Activated T-helper 2 cell treated with anti-CD3 and anti-CD28 coated beads, Interferon-gamma antibody, Interleukin-2, Interleukin-4, amounts not matched to agents 10 μg/mL and 5 μg/mL and 100 μg/mL, durations not matched to agents 14 hours and 24 hours and 36 hours (primary cell): ENCODE results near the gene PDE4B. TPM values are rescaled to one million over a fixed set of nuclear protein-coding genes. Genes with fewer than 3 reads are reported as not detected.
A peak's percentile ranks its signal among the peaks of the same experiment; 100 is the strongest.

Source experiments
- DNase-seq: peaks from one replicate; pipeline ENCODE4 v3.0.0; 2021; ENCODE audit warnings: low spot score
- H3K27ac Mint-ChIP-seq: one replicate; pipeline ENCODE4 v1.8.0; 2021; ENCODE audit warnings: mixed read lengths
- H3K27me3 Mint-ChIP-seq: one replicate; pipeline ENCODE4 v1.8.0; 2021; ENCODE audit warnings: low read depth, mixed read lengths
- H3K36me3 Mint-ChIP-seq: one replicate; pipeline ENCODE4 v1.8.0; 2021; ENCODE audit warnings: low read depth, mixed read lengths
- H3K4me1 Mint-ChIP-seq: one replicate; pipeline ENCODE4 v1.8.0; 2021; ENCODE audit warnings: low read depth, mixed read lengths
- H3K4me3 Mint-ChIP-seq: one replicate; pipeline ENCODE4 v1.8.0; 2021; ENCODE audit warnings: low read depth, mild to moderate bottlenecking, moderate library complexity, mixed read lengths
- H3K9me3 Mint-ChIP-seq: one replicate; pipeline ENCODE4 v1.8.0; 2021; ENCODE audit warnings: mixed read lengths
- intact Hi-C: fragments of 100-400 bp; cut with micrococcal nuclease; formaldehyde crosslinking; loops from one replicate; pipeline ENCODE4 v1.15.1; 2023
- total RNA-seq: library from RNA; stranded (reverse); gene quantifications from 2 replicates; pipeline ENCODE4 v1.2.3, GENCODE V29; 2022

PDE4B gene
- total RNA-seq, 1 donor from 2014 or later, result 14.0 TPM

- peaks cover 52% of the 10 kb centered on the region for H3K4me1 Mint-ChIP-seq
- H3K9me3 Mint-ChIP-seq, result no peaks in the 10 kb centered on the region
- H3K36me3 Mint-ChIP-seq, result peaks cover 25% of the 10 kb centered on the region
- intact Hi-C loops, result loop anchor here (1.0 to 10.0 kb wide), 2 partner anchors 29 to 114 kb away; no protein-coding TSS in a partner anchor
- H3K27ac Mint-ChIP-seq, result peak overlapping the region; percentile 66
- no peak for DNase-seq
- H3K27me3 Mint-ChIP-seq, result no peaks in the 10 kb centered on the region
- H3K4me3 Mint-ChIP-seq, result peak overlapping the region; percentile 62
Measured at GRCh38 chr1:66330722-66331141, 538.0 kb downstream of the PDE4B start.

- no peak for DNase-seq
- peaks cover 33% of the 10 kb centered on the region for H3K36me3 Mint-ChIP-seq
- intact Hi-C loops, result loop anchor here (1.0 to 10.0 kb wide), 5 partner anchors 18 to 113 kb away; no protein-coding TSS in a partner anchor
- peak overlapping the region; percentile 97 for H3K4me3 Mint-ChIP-seq
- peaks cover 62% of the 10 kb centered on the region for H3K4me1 Mint-ChIP-seq
- no peaks in the 10 kb centered on the region for H3K9me3 Mint-ChIP-seq
- H3K27me3 Mint-ChIP-seq, result no peaks in the 10 kb centered on the region
- H3K27ac Mint-ChIP-seq, result peak overlapping the region; percentile 90
Measured at GRCh38 chr1:66331658-66332547, 539.2 kb downstream of the PDE4B start.

- H3K4me1 Mint-ChIP-seq, result peaks cover 66% of the 10 kb centered on the region
- H3K36me3 Mint-ChIP-seq, result peaks cover 38% of the 10 kb centered on the region
- H3K27ac Mint-ChIP-seq, result peak overlapping the region; percentile 90
- peak overlapping the region; percentile 97 for H3K4me3 Mint-ChIP-seq
- DNase-seq, result no peak
- no peaks in the 10 kb centered on the region for H3K9me3 Mint-ChIP-seq
- no peaks in the 10 kb centered on the region for H3K27me3 Mint-ChIP-seq
- intact Hi-C loops, result loop anchor here (1.0 to 10.0 kb wide), 5 partner anchors 18 to 112 kb away; no protein-coding TSS in a partner anchor
Measured at GRCh38 chr1:66332548-66332901, 539.8 kb downstream of the PDE4B start.

GRCh38 chr1:66333466-66334199 is 540.9 kb downstream of the PDE4B start:
- H3K4me3 Mint-ChIP-seq, result peak overlapping the region; percentile 97
- H3K4me1 Mint-ChIP-seq, result peaks cover 64% of the 10 kb centered on the region
- H3K36me3 Mint-ChIP-seq, result peaks cover 47% of the 10 kb centered on the region
- peak overlapping the region; percentile 80 for H3K27ac Mint-ChIP-seq
- no peaks in the 10 kb centered on the region for H3K27me3 Mint-ChIP-seq
- no peaks in the 10 kb centered on the region for H3K9me3 Mint-ChIP-seq
- no peak for DNase-seq
- intact Hi-C loops, result loop anchor here (10.0 kb wide), 1 partner anchor 111 kb away; no protein-coding TSS in a partner anchor

- Mint-ChIP-seq H3K4me1 (peaks cover 58% of the 10 kb centered on the region), H3K36me3 (peaks cover 49% of the 10 kb centered on the region)
- intact Hi-C loops, result loop anchor here (10.0 kb wide), 1 partner anchor 110 kb away; no protein-coding TSS in a partner anchor
Measured at GRCh38 chr1:66334318-66334717, 541.6 kb downstream of the PDE4B start.

GRCh38 chr1:66335125-66335524 is 542.4 kb downstream of the PDE4B start:
- H3K27ac Mint-ChIP-seq, result peak overlapping the region; percentile 96
- peak overlapping the region; percentile 97 for H3K4me3 Mint-ChIP-seq
- no peak for DNase-seq
- H3K36me3 Mint-ChIP-seq, result peaks cover 57% of the 10 kb centered on the region
- H3K9me3 Mint-ChIP-seq, result no peaks in the 10 kb centered on the region
- intact Hi-C loops, result loop anchor here (10.0 kb wide), 1 partner anchor 110 kb away; no protein-coding TSS in a partner anchor
- H3K4me1 Mint-ChIP-seq, result peaks cover 54% of the 10 kb centered on the region
- H3K27me3 Mint-ChIP-seq, result no peaks in the 10 kb centered on the region

More at GRCh38 chr1:66334318-66334717, 541.6 kb downstream of the PDE4B start:
- H3K4me3 Mint-ChIP-seq, result peak overlapping the region; percentile 97
- no peaks in the 10 kb centered on the region for H3K9me3 Mint-ChIP-seq
- no peak for DNase-seq
- H3K27me3 Mint-ChIP-seq, result no peaks in the 10 kb centered on the region
- H3K27ac Mint-ChIP-seq, result peak overlapping the region; percentile 47

GRCh38 chr1:66335859-66336640 is 543.4 kb downstream of the PDE4B start:
- peak overlapping the region; percentile 96 for H3K27ac Mint-ChIP-seq
- H3K27me3 Mint-ChIP-seq, result no peaks in the 10 kb centered on the region
- H3K4me1 Mint-ChIP-seq, result peaks cover 50% of the 10 kb centered on the region
- H3K4me3 Mint-ChIP-seq, result peak overlapping the region; percentile 97
- H3K9me3 Mint-ChIP-seq, result no peaks in the 10 kb centered on the region
- intact Hi-C loops, result loop anchor here (1.0 to 10.0 kb wide), 6 partner anchors 14 to 109 kb away; no protein-coding TSS in a partner anchor
- DNase-seq, result peak; percentile 50
- peaks cover 57% of the 10 kb centered on the region for H3K36me3 Mint-ChIP-seq

GRCh38 chr1:66336641-66336990 is 543.9 kb downstream of the PDE4B start:
- Mint-ChIP-seq H3K27me3 (no peaks in the 10 kb centered on the region), H3K27ac (peak overlapping the region; percentile 96), H3K36me3 (peaks cover 61% of the 10 kb centered on the region), H3K4me3 (peak overlapping the region; percentile 97), H3K9me3 (no peaks in the 10 kb centered on the region), H3K4me1 (peaks cover 54% of the 10 kb centered on the region)
- intact Hi-C loops, result loop anchor here (1.0 to 10.0 kb wide), 6 partner anchors 14 to 108 kb away; no protein-coding TSS in a partner anchor
- no peak for DNase-seq

GRCh38 chr1:66337249-66337648 is 544.6 kb downstream of the PDE4B start:
- Mint-ChIP-seq H3K27ac (peak overlapping the region; percentile 96), H3K27me3 (no peaks in the 10 kb centered on the region), H3K36me3 (peaks cover 63% of the 10 kb centered on the region), H3K9me3 (no peaks in the 10 kb centered on the region), H3K4me1 (peaks cover 50% of the 10 kb centered on the region), H3K4me3 (no peak overlapping the region)
- intact Hi-C loops, result loop anchor here (10.0 kb wide), 1 partner anchor 108 kb away; no protein-coding TSS in a partner anchor
- DNase-seq, result no peak

GRCh38 chr1:66339944-66340343 is 547.2 kb downstream of the PDE4B start:
- Mint-ChIP-seq H3K27me3 (no peaks in the 10 kb centered on the region), H3K9me3 (no peaks in the 10 kb centered on the region), H3K27ac (peak overlapping the region; percentile 22), H3K36me3 (peaks cover 60% of the 10 kb centered on the region), H3K4me3 (peak overlapping the region; percentile 30), H3K4me1 (peaks cover 54% of the 10 kb centered on the region)
- intact Hi-C loops, result loop anchor here (10.0 kb wide), 1 partner anchor 105 kb away; no protein-coding TSS in a partner anchor
- no peak for DNase-seq

GRCh38 chr1:66341446-66342089 is 548.9 kb downstream of the PDE4B start:
- Mint-ChIP-seq H3K27me3 (no peaks in the 10 kb centered on the region), H3K27ac (peak overlapping the region; percentile 46), H3K36me3 (peaks cover 61% of the 10 kb centered on the region), H3K4me3 (peak overlapping the region; percentile 40), H3K4me1 (peaks cover 52% of the 10 kb centered on the region), H3K9me3 (peaks cover 4% of the 10 kb centered on the region)
- intact Hi-C loops, result no loop called here
- no peak for DNase-seq
